ENCODE measurements around the gene SLFN5.
"Not testable (repeated sequence)": the region's sequence is repeated elsewhere in the genome, so short reads cannot be mapped to it uniquely, and the experiment has no call there.

SLFN5 gene

DNA sequence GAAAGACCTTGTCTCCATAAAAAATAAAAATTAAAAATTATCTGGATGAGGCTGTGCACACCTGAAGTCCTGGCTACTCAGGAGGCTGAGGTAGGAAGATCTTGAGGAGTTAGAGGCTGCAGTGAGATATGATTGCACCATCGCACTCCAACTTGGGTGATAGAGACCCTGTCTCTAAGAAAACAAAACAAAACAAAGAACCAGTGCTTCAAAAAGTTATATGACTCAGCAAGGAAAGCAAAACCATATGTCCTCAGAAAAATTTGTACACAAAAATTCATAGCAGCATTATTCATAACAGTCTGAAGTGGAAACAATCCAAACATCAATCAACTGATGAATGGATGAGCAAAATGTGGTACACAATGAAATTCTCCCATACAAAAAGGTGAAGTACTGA is 48.9 kb downstream of the SLFN5 start:
- DNase-seq (ENCODE audit: low read depth in 2 of 2) = no peak

DNA sequence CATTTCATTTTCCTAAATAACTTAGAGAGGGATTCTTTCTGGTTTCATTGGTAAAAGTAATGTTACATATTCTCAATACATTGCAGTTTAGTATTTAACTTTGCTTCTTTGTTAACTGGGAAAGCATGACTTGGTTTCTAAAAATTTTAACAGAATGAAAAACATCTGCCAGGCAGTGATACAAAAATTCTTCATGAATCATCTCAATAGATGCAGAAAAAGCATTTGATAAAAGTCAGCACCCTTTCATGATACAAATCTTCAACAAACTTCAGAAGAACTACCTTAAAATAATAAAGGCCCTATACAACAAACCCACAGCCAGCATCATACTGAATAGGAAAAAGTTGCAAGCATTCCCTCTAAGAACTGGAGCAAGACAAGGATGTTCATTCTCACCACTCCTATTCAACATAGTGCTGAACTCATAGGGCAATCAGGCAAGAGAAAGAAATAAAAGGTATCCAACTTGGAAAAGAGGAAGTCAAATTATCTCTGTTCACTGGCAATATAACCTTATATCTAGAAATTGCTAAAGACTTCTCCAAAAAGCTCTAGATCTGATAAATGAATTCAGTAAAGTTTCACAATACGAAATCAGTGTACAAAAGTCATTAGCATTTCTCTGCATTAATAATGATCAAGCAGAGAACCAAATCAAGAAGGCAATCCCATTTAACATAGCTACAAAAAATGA is 50.4 kb downstream of the SLFN5 start:
- DNase-seq (ENCODE audit: low read depth in 2 of 2) = no peak

DNA sequence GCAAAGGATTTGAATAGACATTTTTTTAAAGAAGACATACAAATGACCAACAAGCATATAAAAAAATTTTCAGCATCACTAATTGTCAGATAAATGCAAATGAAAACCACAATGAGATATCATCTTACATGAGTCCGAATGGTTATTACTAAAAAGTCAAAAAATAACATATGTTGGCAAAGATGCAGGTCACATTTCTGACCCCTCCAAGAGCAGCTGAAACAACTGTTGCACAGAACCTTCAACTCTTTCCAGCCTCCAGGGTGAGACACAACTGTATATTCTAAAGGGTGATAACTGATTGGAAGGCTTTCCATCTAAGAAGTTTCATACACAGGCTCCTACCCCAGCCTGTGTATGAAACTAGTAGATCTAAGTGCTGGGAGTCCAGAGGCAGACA is 51.9 kb downstream of the SLFN5 start:
- DNase-seq (ENCODE audit: low read depth in 2 of 2) = no peak

DNA sequence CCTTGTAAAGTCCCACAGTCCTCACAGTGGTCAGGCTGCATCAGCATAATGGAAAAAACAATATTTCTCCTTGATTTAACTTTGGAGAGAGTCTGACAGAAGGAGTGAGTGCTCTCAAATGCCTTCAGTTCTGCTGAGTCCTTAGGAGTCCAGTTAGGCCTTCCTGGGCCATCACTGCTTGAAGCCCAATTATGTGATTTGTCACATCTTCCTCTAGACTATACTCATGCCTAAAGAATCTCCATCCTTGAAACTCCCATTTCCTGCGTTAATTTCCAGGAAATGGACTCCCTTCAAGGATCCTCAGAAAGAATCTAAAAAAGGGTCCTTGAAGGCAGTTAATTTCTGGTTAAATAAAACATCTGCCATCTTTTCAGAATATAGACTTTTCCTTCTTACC is 52.8 kb downstream of the SLFN5 start:
- DNase-seq (ENCODE audit: low read depth in 2 of 2) = no peak

DNA sequence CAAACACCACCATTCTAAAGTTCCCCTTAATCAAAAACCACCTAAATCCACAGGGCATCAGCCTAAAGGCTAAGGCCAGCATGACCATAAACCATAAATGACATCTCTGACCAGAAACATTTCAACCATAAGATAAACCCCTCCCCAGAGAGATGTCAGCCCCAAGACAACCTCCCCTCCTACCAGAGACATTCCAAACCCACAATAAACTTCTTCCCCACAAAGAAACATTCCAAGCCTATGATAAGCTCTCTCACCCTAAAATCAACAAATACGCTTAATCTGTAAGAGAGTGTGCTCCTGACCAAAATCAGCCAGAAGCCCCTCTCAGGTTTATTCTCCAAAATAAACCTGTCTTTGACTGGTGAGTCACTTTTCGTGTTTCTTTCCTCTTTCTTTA is 54.8 kb downstream of the SLFN5 start:
- no peak for DNase-seq (ENCODE audit: low read depth in 2 of 2)

DNA sequence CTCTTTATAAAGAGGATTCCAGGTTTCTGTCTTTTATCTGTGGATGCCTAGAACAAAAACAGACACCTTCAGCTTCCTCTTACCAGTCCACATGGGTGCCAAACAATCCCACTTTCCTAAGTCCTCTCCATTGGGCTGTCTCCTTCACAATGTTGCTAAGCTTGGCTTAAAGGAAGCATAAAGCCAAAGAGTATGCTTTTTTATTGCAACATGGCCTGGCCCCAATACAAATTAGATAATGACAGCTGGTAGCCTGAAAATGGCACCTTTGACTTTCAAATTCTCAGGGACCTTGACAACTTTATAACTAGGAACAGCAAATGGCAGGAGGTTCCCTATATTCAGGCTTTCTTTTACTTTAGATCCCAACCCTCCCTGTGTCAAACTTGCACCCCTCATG is 55.8 kb downstream of the SLFN5 start:
- DNase-seq (ENCODE audit: low read depth in 2 of 2) = no peak

DNA sequence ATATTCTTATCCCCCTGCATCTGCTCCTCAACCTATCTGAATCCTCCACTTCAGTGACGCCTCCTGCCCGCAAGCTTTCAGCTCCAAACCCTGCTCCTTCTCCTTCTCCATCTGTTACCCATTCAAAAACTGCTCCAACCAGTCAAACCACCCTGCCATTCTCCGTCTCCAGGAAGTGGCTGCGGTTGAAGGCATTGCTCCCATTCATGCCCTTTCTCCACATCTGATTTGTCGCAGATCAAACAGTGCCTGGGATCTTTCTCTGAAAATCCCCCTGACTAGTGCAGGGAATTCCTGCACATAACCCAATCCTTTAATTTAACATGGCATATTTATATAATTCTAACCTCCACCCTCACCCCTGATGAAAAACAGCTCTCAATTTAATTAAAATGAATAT is 56.3 kb downstream of the SLFN5 start:
- DNase-seq (ENCODE audit: low read depth in 2 of 2) = no peak

DNA sequence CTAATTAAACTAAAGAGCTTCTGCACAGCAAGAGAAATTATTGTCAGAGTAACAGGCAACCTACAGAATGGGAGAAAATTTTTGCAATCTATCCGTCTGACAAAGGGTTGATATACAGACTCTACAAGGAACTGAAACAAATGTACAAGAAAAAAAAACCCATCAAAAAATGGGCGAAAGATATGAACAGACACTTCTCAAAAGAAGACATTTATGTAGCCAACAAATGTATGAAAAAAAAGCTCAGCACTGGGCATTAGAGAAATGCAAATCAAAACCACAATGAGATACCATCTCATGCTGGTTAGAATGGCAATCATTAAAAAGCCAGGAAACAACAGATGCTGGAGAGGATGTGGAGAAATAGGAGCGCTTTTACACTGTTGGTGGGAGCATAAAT is 66.5 kb downstream of the SLFN5 start:
- DNase-seq (ENCODE audit: low read depth in 2 of 2) = not testable (repeated sequence)

DNA sequence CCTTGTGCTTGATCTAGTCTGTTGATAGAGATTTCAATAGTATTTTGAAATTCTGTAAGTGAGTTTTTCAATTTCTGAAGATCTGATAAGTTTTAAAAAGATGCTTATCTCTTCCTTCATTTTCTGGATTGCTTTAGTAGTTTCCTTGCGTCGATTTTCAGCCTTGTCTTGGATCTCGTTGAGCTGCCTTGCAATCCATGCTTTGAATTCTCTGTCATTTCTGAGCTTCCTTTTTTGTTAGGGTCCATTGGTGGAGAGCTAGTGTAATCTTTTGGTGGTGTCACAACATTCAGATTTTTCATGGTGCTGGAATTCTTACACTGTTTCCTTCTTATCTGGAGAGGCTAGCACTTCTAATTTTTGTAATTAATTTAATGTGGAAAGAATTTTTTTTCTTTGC is 69.5 kb downstream of the SLFN5 start:
- DNase-seq (ENCODE audit: low read depth in 2 of 2) = no peak

DNA sequence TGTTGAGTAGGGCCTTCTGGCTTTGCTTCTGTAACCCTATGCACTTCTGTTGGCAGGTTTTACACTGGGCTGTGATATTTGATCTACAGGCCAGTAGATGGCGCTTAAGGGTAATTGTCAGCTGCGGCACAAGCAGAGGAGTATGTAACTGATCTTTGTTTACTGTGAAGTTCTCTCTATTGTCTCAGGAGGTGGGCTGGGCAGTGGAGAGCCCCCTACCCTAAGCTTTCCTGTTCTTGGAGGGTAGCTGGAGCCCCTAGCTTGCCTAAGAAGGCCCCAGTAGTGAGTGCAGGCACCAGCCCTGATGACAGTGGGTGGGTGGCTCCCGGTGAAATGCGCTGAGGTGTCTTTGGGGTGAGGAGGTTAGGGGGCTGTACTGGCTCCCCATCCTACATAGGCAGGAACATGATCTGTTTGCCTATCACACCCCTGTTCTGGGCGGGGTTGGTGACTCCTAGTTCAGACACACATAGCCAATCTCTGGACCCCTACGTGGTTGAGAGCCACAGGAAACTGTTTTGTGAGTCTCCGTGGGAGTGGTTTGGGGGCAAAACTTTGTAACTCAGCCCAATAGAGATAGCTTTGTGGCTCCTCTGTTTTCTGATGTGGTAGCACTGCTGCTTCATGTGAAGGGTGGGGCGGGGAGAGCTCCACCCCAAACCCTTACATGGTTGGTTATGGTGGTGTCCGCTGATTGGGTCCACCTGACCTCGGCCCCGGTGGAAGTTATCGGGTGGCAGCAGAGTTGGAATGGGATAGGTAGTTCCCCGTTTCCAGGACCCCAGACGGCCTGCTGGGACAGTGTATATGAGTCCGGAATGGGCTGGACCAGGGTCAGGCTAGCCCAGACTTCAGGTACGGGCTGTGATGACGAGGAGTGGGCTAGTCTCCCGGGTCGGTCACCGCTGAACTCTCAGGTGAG is 70.2 kb downstream of the SLFN5 start:
- peak; percentile 63 to 85 for DNase-seq (ENCODE audit: low read depth in 2 of 2)

DNA sequence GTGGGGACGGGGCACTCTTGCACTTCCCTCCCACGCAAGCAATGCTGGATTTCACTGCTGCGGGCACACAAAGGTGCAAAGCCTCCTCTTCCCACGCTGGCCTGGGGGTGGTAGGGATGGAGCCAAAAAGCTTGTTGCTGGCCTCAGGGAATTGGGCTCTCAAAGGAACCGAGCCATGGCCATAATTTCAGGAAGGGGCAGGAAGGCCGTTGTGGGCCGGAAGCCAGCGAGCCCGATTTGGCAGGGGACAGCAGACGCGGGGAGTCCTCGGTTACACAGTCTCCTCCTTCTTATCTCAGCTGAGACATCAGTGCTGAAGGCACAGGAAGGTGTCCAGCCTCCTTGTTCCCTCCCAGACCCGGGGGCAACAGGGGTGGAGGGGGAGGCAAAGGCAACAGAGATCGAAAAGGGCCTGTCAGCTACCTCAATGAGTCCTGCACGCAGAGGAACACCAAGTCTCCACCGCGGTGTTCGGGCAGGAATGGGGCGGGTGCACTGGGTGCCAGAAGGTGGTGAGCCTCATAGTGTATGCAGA is 71.1 kb downstream of the SLFN5 start:
- no peak for DNase-seq (ENCODE audit: low read depth in 2 of 2)

DNA sequence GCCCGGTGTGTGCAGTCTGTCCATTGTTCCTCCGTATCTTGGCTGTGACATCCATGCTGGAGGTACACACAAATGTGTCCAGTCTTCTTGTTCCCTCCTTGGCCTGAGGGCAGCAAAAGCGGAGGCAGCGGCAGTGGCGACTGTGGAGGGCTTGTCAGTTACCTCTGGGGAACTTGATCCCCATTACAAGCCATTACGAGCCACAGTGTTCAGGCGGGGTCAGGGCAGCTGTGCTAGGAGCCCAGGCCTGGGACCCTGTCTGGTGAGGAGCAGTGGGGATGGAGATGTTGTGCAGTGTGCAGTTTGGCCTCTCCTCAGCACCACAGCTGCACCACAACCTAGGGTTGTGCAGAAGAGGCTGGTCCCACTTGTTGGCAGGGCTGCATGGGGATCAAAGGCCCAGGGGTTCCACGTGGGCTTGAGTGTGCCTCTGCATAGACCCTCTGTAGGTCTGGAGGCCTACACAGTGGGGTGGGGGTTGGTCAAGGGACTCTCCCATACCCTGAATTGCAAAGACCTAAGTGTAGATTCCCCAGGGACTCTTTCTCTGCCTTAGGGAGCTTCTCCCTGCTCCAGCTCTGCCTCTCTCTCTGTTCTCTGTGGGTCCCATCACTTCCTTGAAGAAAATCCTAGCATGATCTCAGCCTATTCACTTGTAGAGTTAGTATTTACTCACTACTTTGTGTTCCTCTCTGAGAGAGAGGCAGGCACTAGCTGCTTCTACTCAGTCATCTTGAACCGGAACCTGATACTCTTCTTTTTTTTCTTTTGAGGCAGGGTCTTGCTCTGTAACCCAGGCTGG is 71.7 kb downstream of the SLFN5 start:
- DNase-seq (ENCODE audit: low read depth in 2 of 2) = no peak

DNA sequence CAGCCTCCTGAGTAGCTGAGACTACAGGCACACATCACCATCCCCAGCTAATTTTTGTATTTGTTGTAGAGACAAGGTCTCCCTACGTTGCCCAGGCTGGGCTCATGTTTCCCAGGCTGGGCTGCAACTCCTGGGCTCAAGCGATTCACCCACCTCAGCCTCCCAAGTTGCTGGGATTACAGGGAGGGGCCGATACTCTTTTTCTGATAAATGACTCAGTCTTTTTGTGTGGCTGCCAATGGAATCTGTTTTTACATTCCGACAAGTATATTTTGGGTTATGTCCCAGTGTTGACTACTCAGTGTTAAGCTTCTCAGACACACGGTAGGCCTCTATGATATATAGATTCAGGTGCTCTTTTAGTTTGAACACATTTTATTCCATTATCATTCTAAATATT is 72.4 kb downstream of the SLFN5 start:
- no peak for DNase-seq (ENCODE audit: low read depth in 2 of 2)

DNA sequence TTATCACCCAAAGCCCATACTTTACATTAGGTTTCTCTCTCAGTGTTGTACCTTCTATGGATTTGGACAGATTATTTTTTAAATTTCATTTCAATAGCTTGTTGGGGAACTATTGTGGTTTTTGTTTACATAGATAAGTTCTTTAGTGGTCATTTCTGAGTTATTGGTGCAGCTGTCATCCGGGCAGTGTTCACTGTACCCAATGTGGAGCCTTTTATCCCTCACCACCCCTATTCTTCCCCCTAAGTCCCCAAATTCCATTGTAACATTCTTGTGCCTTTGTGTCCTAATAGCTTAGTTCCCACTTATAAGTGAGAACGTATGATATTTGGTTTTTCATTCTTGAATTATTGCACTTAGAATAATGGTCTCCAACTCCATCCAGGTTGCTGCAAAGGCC is 73.1 kb downstream of the SLFN5 start:
- DNase-seq (ENCODE audit: low read depth in 2 of 2) = no peak

DNA sequence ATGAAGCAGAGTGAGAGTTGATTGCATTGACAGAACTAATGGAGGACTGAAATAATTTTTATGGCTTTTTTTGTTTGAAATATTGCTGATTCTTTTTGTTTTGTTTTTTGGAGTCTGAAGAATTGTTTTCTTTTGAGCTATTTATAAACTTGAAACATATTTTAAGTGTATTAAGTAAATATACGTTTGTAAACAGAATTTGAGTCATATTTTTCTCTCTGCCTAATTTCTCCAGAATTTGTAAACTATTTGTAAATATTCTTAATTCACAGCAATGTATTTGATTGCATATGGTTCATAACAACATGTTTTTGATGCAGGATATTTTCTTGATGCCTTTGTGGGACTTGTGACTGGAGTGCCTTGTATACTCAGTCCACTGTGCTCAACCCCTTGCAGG is 79.9 kb downstream of the SLFN5 start:
- DNase-seq (ENCODE audit: low read depth in 2 of 2) = no peak

Data from stimulated activated CD8-positive, alpha-beta memory T cell treated with anti-CD3 and anti-CD28 coated beads, Interleukin-15, amount 100 ng/mL, for 4 hours (primary cell).